HL-60 (cell line): ENCODE data around the gene GEN1.

Experiments
- CTCF ChIP-seq: IDR thresholded peaks from one replicate; pipeline ENCODE4 v1.5.1; 2011; ENCODE audit warnings: low read length, control low read depth, inconsistent platforms; ENCODE audit not compliant: insufficient read depth
- POLR2AphosphoS5 ChIP-seq: IDR thresholded peaks from 2 replicates; pipeline ENCODE4 v1.6.1; 2012; ENCODE audit warnings: low read depth

- TF ChIP-seq CTCF: no peak
- 0 out of 2 replicates have a peak, but pooled peaks have one; percentile 34 for TF ChIP-seq POLR2AphosphoS5
Measured at GRCh38 chr2:17753803-17754663, at the start of gene GEN1, which contains the start of gene SMC6.
